HFFc6 (cell line): Measurements from ENCODE around the gene STYXL1. TPM values are rescaled to one million over a fixed set of nuclear protein-coding genes. Genes with fewer than 3 reads are reported as not detected.

ENCODE experiments used
- DNase-seq: peaks from one replicate; pipeline ENCODE4 v3.0.0-alpha.2; 2018
- H3K27ac Mint-ChIP-seq: 2 replicates; pipeline ENCODE4 v1.8.0; 2020; ENCODE audit warnings: mild to moderate bottlenecking, mixed read lengths
- H3K27me3 Mint-ChIP-seq: 2 replicates; pipeline ENCODE4 v1.8.0; 2021; ENCODE audit warnings: mild to moderate bottlenecking, moderate library complexity, mixed read lengths; ENCODE audit not compliant: insufficient read depth
- H3K36me3 Mint-ChIP-seq: 2 replicates; pipeline ENCODE4 v1.8.0; 2021; ENCODE audit warnings: low read depth, mixed read lengths
- H3K4me1 Mint-ChIP-seq: 2 replicates; pipeline ENCODE4 v1.8.0; 2020; ENCODE audit warnings: low read depth, mixed read lengths
- H3K4me3 Mint-ChIP-seq: 2 replicates; pipeline ENCODE4 v1.8.0; 2020; ENCODE audit warnings: mild to moderate bottlenecking, moderate library complexity, mixed read lengths
- H3K9me3 Mint-ChIP-seq: 2 replicates; pipeline ENCODE4 v1.8.0; 2020; ENCODE audit warnings: mild to moderate bottlenecking, mixed read lengths
- CTCF ChIP-seq: fragments of 200-600 bp; sonication (generic); IDR thresholded peaks from 2 replicates; pipeline ENCODE4 v1.5.0; 2021; ENCODE audit warnings: antibody characterized with exemption, mild to moderate bottlenecking
- total RNA-seq, 6 experiments: library from RNA; stranded (reverse); fragmentation: NEBNext Ultra II Directional; extraction: Animal tissue kit (Norgen Biotek cat#: 25700); gene quantifications; 2 replicates in 1 of 6; 3 replicates in 5 of 6; pipeline ENCODE4 v1.2.3, GENCODE V29; 2021

The STYXL1 gene
- total RNA-seq, 6 experiments from 2014 or later, result 29.6 to 38.3 (median 32.0) TPM

- Mint-ChIP-seq H3K36me3 (peaks cover 4% of the 10 kb centered on the region; the same call in 1 of the 2 replicates), H3K27me3 (no peaks in the 10 kb centered on the region), H3K9me3 (no peaks in the 10 kb centered on the region), H3K4me3 (no peak overlapping the region), H3K27ac (no peak overlapping the region), H3K4me1 (peaks cover 16% of the 10 kb centered on the region)
- DNase-seq, result no peak
- no peak for TF ChIP-seq CTCF
Measured at GRCh38 chr7:75969704-75970498, 77.9 kb downstream of the STYXL1 start.

GRCh38 chr7:75969182-75969581, 78.6 kb downstream of the STYXL1 start:
- no peak for TF ChIP-seq CTCF
- no peaks in the 10 kb centered on the region for H3K9me3 Mint-ChIP-seq
- H3K4me1 Mint-ChIP-seq, result peaks cover 16% of the 10 kb centered on the region
- no peak overlapping the region for H3K27ac Mint-ChIP-seq
- no peak for DNase-seq
- H3K27me3 Mint-ChIP-seq, result no peaks in the 10 kb centered on the region
- H3K36me3 Mint-ChIP-seq, result peaks cover 4% of the 10 kb centered on the region; the same call in 1 of the 2 replicates
- no peak overlapping the region for H3K4me3 Mint-ChIP-seq

DNA sequence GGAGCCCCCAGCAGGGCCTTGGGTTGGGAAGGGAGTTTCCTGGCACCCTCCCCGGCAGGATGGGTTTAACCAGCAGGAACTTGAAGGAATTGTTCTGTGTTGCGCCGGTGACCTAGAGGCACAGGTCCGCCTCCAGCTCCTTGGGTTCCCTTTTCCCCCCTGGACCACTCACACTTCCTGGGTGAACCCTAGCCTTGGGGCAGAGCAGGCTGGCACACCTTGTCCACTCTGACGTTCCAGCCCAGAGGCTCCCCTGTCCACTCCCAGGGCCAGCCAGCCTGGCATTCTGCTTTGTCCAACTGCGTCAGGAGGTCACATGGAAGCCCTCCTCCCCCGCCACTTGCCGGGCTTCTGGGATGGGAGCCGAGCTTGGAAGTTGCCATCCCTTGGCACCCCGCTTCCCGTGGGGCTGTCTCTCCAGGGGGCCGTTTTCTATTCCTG, 79.2 kb downstream of the STYXL1 start:
- H3K27me3 Mint-ChIP-seq, result no peaks in the 10 kb centered on the region
- DNase-seq, result no peak
- no peaks in the 10 kb centered on the region for H3K9me3 Mint-ChIP-seq
- TF ChIP-seq CTCF, result no peak
- H3K27ac Mint-ChIP-seq, result no peak overlapping the region
- H3K4me3 Mint-ChIP-seq, result no peak overlapping the region
- H3K36me3 Mint-ChIP-seq, result no peaks in the 10 kb centered on the region
- H3K4me1 Mint-ChIP-seq, result peaks cover 16% of the 10 kb centered on the region

GRCh38 chr7:75968012-75968411, 79.8 kb downstream of the STYXL1 start:
- H3K27me3 Mint-ChIP-seq, result no peaks in the 10 kb centered on the region
- TF ChIP-seq CTCF, result no peak
- H3K9me3 Mint-ChIP-seq, result no peaks in the 10 kb centered on the region
- H3K4me3 Mint-ChIP-seq, result no peak overlapping the region
- peaks cover 22% of the 10 kb centered on the region for H3K4me1 Mint-ChIP-seq
- H3K36me3 Mint-ChIP-seq, result peaks cover 4% of the 10 kb centered on the region; the same call in 1 of the 2 replicates
- no peak for DNase-seq
- H3K27ac Mint-ChIP-seq, result no peak overlapping the region

DNA sequence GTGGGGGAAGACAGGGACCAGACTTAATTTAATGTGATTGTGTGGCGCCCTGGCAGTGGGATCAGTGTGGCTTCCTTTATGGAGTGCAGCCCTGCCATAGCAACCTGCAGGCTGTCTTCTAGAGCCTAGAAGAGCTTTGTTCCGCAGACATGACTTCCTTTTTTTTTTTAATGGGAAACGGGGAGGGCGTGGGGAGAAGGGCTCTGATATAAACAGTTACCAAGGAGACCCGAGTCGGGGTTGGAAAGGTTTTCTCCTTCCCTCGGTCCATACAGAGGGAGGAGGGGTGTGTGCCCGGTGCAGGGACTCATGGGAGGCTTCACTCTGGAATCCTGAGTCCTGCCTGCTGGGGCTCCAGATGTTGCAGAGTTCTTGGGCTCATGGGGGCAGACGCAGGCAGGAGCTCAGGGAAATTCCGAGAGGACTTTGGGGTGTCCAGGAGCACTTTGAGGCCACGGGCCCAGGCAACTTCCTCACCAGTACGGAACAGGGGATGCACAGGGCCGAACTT, 80.3 kb downstream of the STYXL1 start:
- no peak for TF ChIP-seq CTCF
- H3K9me3 Mint-ChIP-seq, result no peaks in the 10 kb centered on the region
- H3K36me3 Mint-ChIP-seq, result peaks cover 4% of the 10 kb centered on the region; the same call in 1 of the 2 replicates
- no peak overlapping the region; the same call in 1 of the 2 replicates for H3K27ac Mint-ChIP-seq
- no peak for DNase-seq
- peaks cover 27% of the 10 kb centered on the region for H3K4me1 Mint-ChIP-seq
- H3K4me3 Mint-ChIP-seq, result no peak overlapping the region
- H3K27me3 Mint-ChIP-seq, result no peaks in the 10 kb centered on the region
